Occipital lobe (tissue), 2 donors: ENCODE measurements around the gene STXBP2. TPM values are rescaled to one million over a fixed set of nuclear protein-coding genes. Genes with fewer than 3 reads are reported as not detected.

Experiments
- DNase-seq: peaks from one replicate; lab custom pipeline; 2025; lab: John Stamatoyannopoulos, UW
- total RNA-seq: library from RNA; depleted of rRNA; stranded (reverse); fragments of >200 nt; gene quantifications from one replicate; pipeline ENCODE4 v1.2.3, GENCODE V29; 2014

Gene STXBP2
- total RNA-seq, 1 donor from 2014 or later = 3.0 TPM

DNA sequence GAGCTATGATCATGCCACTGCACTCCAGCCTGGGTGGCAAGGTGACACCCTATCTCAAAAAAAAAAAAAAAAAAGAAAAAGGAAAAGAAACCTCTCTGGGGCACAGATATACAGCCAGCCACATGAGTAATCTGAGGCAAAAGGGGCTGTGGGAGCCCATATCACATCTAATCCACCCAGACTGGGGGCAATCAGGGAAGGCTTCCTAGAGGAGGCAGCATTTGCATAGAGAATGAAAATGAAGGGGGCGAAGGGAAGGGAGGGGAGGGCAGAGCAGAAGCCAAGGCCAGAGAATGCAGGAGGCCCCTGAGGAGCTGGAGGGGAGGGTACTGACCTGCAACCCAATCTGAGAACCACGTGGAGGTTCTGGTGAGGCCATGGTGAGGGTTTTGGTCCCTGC lies 13.2 kb downstream of the STXBP2 start:
- no peak for DNase-seq

DNA sequence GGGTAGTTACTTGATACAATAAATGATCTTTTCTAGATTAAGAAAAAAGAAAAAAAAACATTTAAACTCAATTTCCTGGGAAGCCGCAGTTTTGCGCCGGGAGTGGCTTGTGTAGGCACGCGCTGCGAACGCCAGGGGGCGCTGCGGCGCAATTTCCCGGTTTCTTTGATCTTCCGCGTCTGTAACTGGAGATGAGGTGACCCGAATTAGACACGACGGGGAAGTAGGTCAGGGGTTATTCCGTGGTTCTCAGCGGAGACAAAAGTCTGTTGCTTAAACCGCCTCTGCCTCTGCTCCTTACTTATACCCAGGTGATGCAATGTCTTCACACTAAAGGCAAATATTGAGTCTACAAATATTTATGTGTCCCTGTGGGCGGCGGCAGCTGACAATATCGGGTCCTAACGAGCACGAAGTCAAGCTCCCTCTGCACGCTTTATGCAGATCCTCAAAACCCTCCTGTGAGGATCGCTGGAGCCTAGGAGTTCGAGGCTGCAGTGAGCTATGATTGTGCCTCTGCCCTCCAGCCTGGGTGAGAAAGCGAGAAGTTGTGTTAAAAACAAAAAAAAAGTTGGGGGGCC lies 15.2 kb downstream of the STXBP2 start:
- peak; percentile 59 for DNase-seq

DNA sequence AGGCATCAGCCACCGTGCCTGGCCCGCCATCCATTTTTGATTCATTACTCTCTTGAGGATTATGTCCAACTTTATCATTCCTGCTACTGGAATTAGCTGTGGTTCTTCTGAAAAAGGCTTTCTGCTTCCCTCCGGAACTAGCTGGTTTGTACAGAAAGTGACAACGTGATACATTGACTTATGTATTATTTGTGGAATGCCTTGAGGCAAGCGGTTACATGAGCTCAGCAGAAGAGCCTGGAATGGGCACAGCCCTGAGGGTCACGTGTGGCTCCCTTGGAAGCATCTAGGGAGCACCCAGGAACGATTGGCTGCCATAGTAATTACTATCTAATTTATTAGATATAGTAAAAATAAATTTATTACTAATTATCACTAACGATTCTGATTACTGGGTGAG lies 17.5 kb downstream of the STXBP2 start:
- DNase-seq = no peak

DNA sequence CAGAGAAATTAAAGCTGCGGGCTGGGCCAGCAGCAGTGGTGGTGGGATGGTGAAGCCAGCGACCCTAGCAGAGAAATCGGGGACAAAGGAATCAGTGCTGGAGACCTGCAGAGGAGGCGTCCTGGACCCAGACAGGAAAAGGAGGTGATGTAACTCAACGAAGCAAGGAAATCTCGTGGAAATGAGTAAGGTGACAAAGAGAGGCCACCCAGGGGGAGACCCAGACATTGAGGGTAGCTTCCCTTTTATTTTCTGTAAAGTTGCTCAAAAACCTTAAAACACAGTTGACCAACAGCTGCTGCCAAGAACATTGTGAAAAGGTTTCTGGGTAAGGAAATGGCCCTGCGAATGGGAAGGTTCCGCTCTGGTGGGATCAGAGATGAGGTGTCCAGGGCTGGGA lies 18.7 kb downstream of the STXBP2 start:
- DNase-seq = no peak

DNA sequence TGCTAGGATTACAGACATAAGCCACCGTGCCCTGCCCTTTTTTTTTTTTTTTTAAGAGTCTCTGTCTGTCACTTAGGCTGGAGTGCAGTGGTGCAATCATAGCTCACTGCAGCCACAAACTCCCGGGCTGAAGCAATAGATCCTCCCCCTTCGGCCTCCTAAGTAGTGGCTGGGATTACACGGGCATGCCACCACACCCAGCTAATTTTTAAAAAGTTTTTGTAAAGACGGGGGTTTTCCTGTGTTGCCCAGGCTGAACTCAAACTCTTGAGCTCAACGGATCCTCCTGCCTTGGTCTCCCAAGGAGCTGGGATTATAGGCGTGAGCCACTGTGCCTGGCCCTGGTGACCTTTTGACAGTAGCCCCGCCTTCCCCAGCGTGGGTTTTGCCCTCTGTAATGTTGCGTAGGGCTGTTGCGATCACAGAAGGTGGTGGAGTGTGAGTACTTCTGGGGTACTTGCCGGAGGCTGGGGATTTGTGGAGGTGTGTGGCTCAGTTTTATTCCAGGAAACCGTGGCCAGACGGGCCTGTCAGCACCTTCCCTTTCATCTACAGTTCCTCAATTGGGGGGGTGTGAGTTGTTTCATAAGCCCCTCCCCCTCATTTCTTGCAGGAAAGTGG lies 20.3 kb downstream of the STXBP2 start:
- DNase-seq = no peak

DNA sequence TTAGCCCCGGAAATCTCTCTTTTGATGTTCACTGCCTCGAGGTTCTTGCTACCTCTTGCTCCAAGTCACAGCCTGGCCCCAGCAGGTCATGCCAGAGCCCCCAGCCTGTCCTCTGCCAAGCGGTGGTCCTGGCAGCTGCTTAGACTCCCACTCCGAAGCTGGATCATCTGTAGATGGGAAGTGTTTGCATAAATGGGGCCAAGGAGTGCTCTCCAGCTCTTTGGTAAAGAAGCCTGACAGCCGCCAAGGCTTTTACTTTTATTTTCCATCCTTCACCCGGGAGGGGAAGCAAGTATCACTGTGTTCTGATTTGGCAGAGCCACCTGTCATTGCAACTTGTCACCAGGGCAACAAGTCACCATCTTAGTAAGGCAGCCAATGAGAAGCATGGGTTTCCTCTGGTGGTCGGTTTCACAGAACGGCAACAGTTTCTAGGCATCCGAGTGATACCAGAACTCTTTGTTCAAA lies 21.3 kb downstream of the STXBP2 start:
- peak; percentile 7 for DNase-seq

DNA sequence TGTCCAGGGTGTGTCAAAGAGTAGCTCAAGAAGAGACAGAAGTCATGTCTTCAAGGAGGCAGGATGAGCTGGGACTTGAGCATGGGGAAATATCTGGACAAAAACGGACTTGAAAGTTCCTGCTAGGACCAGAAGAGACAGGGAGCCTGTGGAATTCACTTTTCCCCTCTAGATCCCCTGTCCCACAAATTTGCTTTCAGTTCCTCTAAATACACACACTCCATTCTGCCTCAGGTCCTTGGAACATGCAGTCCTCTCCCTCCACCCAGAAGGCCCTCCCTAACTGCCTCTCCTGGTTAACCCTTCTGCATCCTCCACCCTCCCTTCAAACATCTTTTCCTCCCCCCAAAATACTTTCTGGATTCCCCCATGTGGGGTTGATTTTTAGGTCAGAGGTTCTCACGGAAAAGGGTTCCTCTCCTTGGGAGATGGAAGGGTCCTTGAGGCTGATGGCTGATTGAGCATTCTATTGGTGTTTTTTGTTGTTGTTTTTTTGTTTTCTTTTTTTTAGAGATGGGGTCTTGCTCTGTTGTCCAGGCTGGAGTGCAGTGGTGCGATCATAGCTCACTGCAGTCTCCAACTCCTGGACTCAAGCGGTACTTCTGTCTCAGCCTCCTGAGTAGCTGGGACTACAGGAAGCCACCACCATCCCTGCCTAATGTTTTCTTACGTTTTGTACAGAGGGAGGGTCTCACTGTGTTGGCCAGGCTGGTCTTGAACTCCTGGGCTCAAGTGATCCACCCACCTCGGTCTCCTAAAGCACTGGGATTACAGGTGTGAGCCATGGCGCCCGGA lies 25.0 kb downstream of the STXBP2 start:
- DNase-seq = no peak

DNA sequence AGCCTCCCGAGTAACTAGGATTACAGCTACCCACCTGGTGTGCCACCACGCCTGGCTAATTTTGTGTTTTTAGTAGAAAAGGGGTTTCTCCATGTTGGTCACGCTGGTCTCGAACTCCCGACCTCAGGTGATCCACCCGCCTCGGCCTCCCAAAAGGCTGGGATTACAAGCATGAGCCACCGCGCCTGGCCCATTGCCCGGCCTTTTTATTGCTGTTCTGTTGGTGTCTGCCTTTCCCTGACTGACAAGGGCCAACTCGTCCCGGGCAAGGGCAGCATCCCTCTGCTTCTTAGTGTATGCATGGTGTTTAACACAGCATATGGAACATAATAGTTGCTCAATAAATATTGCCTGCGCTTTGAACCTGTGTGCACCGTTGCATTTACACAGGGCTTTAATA lies 25.7 kb downstream of the STXBP2 start:
- DNase-seq = no peak

DNA sequence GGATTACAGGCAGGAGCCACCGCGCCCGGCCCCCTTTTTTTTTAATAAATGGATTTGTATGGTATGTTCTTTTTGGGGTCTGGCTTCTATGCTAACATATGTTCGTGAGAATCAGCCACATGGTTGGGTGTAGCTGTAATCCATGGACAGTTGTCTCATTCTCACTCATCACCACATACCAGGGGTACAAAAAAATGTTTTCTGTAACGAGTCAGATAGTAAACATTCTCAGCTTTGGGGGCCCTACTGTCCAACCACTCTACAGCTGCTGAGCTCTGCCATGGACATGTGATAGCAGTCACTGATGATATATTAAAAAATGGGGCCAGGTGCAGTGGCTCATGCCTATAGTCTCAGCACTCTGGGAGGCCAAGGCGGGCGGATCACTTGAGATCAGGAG lies 26.8 kb downstream of the STXBP2 start:
- no peak for DNase-seq

DNA sequence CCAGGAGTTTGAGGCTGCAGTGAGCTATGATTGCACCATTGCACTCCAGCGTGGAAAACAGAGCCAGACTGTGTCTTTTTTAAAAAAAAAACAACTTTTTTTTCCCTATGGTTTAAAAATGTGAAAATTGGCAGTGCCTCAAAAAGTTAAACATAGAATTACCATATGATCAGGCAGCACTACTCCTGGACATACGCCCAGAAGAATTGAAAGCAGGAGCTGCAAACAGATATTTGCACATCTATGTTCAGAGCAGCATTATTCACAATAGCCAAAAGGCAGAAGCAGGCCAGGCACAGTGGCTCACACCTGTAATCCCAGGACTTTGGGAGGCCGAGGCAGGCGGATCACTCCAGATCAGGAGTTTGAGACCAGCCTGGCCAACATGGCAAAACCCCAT lies 28.2 kb downstream of the STXBP2 start:
- DNase-seq = peak; percentile 8

DNA sequence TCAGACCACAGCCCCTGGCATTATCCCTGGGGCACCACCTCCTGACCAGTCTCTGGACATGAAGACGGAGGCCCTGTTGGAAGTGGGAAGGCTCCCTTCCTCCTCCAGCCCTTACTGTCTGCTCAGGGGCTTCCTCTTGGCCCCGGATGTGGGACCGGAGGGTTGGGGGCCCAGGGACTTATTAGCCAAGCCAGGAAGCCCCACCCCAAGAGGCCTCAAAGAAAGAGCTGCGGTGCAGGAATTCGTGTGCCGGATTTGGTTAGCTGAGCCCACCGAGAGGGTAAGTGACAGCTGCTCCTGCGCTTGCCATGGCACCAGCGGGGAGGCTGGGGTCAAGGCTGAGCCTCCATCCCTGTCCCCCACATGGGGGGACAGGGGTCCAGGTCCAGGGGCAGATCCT lies 31.9 kb downstream of the STXBP2 start, which contains the start of gene RETN:
Gene RETN (plus strand): TSS at position 208 of the 400 bp plus-strand sequence. CDS start 278 bp downstream, outside the sequence.
- no peak for DNase-seq

DNA sequence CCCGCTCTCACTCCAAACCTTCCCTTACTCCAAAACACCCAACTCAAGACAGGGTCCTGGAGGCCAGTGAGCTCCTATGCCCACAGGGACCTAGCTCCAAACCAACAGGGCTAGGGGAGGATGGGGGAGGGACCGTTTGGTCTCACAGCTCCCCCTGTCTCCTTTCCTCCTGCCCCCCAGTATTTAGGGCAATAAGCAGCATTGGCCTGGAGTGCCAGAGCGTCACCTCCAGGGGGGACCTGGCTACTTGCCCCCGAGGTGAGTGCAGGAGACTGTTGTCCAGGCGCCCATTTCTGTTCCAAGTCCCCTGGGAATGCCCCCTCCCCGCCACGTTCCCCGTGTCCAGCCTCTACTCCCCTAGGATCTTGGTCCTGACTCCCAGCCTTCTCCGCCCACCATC lies 32.7 kb downstream of the STXBP2 start:
- no peak for DNase-seq

DNA sequence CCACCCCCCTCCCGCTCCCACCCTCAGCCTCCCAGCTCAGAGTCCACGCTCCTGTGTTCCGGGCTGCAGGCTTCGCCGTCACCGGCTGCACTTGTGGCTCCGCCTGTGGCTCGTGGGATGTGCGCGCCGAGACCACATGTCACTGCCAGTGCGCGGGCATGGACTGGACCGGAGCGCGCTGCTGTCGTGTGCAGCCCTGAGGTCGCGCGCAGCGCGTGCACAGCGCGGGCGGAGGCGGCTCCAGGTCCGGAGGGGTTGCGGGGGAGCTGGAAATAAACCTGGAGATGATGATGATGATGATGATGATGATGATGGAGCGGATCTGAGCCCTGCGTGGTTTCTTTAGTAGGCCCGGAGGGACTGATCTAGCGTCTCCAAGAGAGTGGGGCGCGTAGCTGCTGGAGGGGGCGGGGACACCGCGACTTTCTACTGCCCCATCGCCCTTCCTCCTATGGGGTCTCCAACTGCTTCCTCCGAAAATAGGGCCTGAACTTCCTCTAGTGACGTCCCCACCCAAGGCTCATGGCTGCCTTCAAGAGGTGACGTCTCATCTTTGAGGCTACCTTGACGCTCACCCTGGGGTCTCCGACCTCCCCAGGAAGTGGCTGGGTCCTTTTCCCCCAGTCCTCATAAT lies 33.4 kb downstream of the STXBP2 start:
- DNase-seq = peak; percentile 43

DNA sequence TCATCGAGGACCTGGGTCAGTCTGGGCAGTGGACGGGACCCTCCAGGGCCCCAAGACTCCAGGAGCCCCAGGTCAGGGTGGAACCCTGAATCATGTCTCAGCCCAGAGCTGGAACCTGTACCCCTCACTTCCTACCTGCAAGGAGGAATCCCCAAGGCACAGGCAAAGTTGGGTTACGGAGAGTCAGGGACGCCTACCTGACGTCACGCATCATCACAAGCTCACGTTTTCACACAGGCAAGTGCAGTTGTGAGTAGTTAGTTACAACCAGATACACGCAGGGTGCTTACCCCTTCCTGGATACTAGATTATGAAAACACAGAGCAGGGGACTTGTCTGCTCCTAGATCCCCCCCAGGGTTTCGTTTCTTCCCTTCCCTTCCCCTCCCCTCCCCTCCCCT lies 33.9 kb downstream of the STXBP2 start:
- DNase-seq = no peak

DNA sequence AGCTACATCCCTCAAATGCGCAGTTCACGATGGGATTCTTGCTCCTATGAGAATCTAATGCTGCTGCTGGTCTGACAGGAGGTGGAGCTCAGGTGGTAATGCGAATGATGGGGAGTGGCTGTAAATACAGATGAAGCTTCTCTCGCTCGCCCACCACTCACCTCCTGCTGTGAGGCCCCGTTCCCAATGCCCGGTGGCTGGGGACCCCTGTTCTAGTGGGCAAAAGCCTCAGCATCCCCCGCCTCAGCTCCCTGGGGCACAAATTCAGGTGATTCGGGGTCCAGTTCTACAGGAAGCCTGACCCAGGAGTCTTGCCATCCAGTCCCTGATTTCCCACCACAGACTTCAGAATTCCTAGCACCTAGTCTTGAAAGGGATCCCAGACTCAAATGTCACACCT lies 35.6 kb downstream of the STXBP2 start:
- no peak for DNase-seq

DNA sequence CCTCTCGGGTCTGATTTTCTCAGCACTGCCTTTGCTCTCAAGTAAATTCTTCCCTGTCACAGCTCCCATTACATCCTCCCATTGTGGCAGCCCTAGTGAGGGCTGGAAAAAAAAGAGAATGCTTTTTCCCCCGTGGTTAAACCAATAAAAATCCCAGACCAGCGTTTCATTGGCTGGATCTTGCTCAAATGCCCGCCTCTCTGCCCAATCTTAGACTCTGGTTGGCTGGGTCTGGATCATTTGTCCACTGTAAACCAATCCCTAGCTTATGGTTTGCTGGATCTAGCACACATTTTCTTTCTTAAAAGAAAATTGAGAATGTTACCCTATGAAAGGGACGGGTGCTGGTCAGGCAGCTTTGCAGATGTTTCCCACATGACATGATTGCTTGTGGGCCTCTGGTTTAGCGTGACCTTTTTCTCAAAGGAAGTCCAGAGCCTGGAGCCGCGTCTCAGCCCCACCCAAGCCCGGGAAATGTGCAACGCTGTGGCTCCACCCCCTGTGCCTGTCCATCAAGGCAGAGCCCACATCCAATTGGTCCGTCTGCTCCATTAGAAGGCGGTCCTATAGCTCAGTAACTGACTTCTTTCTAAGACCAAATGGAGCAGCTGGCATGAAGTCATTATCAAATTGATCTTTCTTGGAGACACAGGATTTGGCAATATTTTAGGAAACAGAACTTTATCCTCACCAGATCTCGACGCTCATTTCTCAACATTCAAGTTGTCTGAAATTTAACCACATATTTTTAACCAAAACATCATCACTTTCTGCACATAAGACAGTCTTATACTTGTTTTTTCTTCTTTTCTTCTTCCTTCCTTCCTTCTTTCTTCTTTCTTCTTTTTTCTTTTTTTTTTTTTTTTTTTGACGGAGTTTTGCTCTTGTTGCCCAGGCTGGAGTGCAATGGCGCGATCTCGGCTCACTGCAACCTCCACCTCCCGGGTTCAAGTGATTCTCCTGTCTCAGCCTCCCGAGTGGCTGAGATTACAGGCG lies 37.4 kb downstream of the STXBP2 start:
- peak; percentile 44 for DNase-seq

DNA sequence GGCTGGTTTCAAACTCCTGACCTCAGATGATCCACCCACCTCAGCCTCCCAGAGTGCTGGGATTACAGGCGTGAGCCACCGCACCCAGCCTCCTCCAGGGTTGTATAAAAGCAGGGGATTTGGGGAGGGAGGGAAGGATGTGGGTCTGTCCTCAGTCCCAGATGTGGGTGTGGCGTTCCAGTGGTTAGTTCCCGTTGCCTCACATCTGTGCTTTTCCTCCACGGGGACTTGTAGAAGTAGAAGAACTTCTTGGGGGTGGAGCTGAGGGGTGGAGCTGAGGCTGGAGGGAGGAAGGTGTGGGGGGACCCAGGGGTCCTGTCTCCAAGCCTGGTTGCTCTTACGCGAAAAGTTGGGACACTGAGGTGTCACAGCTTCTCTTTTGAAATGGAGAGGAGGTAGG lies 39.5 kb downstream of the STXBP2 start:
- no peak for DNase-seq

DNA sequence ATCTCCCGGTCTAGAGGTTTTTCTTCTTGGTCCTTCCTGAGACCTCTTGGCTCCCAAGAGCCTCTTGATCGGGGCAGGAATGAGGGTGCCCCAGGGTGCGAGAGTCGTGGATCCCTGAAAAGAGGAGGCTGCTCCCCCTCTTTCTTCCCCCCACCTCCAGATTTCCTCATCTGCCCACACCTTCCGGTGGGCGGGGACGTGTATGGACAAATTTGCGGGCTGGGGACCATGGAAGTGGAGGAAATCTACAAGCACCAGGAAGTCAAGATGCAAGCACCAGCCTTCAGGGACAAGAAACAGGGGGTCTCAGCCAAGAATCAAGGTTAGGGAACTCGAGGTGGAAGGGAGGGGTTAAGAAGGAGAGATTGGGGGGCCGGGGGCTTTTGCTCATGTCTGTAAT lies 39.9 kb downstream of the STXBP2 start, which contains the start of gene MCEMP1:
Gene MCEMP1 (plus strand): TSS at position 237 of the 400 bp plus-strand sequence. CDS start 31 bp downstream, at position 268.
- no peak for DNase-seq

DNA sequence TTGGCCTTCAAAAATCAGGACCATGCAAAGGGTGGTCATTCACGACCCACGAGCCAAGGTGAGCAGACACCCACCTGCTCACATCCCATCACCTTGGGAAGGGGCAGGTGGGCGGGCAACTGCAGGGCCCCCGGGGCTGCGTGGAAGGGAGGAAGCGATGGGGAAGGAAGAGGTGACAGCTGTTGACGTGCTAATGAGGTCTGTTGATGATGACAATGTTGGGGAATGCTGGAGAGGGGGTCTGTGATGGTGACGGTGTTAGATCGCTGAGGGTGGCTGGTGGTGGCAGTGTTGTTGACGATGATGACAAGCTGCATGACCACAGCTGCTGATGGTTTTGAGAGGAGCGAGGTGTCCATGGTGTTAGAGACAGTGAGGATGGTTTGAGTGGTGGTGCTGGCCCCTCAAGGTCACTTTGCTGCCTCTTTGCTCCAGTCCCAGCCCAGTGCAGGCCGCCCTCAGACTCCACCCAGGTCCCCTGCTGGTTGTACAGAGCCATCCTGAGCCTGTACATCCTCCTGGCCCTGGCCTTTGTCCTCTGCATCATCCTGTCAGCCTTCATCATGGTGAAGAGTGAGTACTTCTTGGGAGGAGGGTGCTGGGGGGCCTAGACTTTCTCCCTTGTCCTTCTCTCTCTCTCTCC lies 40.9 kb downstream of the STXBP2 start:
- no peak for DNase-seq
